ENCODE results near the gene SHD. TPM values are rescaled to one million over a fixed set of nuclear protein-coding genes. Genes with fewer than 3 reads are reported as not detected.
"Not testable (repeated sequence)": the region's sequence is repeated elsewhere in the genome, so short reads cannot be mapped to it uniquely, and the experiment has no call there.

Gene SHD
- total RNA-seq, 1 donor = 2.4 TPM

DNA sequence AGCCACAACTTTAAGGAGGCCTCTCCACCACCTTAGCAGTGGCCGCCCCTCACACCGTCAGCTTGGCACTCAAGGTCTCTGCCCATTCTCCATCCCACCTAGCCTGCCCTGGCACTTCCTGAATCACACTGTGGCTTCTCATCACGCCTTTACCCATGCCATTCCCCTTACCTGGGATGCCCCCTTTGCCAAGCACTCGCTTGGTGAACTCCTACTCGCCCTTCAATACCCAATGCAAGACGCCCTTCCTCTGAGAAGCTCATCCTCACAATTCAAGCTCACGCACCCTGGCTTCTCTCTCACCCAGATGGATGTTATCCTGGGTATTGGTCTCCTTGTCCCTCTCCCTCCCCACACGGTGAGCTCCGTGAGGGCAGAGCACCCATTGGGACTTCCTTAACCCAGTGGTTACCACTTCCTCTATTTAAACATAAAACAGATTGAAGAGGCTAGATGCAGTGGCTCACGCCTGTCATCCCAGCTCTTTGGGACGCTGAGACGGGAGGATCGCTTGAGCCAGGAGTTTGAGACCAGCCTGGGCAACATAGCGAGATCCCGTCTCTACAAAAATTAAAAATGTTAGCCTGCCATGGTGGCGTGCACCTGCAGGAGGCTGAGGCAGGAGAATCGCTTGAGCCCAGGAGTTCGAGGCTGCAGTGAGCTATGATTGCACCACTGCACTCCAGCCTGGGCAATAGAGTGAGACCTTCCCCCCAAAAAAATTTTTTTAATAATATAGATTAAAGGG, 12.6 kb upstream of the SHD start:
- no peak for DNase-seq (ENCODE audit: low read depth in 2 of 3, low spot score in 2 of 3)

DNA sequence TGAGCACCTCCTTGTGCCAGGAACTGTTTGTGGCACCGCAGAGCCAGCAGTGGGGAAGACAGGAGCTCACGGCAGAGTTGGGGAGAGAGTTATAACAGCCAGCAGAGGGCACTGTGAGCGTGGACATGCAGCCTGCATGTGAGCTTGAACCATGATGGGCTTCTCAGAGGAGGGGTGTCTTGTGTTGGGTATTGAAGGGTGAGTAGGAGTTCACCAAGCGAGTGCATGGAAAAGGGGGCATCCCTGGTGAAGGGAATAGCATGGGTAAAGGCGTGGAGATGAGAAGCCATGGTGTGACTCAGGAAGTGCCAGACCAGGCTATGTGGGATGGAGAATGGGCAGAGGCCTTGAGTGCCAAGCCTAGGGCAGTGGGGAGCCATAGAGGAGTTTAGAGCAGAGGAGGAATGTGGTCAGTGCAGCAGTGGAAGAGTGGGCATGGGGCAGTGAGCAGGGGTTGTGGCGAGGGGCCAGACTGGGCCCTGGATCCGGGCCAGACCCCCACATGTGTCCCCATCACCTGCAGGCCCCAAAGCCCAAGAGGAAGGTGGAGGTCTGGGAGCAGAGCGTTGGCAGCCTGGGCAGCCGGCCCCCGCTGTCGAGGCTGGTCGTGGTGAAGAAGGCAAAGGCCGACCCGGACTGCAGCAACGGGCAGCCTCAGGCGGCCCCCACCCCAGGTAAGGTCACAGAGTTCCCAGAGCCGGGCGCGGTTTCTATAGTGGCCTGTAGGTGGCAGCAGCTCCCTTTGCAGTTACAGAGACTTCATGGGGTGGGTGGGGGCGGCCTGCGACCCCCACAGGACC, 11.8 kb upstream of the SHD start:
- DNase-seq (ENCODE audit: low read depth in 2 of 3, low spot score in 2 of 3) = peak in 2 of 3 donors; percentile 53 to 61

DNA sequence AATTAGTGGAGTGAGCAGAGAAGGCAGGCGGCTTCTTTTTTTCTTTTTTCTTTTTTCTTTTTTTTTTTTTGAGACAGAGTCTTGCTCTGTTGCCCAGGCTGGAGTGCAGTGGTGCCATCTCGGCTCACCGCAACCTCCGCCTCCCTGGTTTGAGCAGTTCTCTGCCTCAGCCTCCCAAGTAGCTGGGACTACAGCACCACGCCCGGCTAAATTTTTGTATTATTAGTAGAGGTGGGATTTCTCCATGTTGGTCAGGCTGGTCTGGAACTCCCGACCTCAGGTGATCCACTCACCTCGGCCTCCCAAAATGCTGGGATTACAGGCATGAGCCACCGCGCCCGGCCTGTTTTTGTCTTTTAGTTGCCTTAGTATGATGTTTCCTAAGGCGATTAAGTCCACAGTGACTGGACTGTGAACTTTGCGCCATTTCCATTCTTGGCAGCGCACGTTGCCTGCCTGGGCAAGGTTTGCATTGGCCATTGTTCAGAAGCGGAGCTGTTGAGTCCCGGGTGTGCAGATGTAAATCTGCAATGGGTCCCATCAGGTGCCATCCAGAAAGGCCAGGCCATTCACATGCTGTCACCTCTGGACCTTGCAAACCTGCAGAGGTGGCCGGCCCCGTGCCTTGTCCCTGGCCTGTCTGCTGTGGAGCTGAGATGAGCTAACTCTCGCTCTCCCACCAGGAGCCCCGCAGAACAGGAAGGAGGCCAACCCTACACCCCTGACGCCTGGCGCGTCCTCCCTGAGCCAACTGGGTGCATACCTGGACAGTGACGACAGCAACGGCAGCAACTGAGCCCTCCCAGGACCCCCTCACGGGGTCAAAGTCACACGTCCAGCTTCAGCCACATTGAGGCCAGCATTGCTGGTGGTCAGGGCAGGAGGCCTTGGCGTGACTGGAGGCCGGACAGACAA, 10.9 kb upstream of the SHD start:
- DNase-seq (ENCODE audit: low read depth in 2 of 3, low spot score in 2 of 3) = no peak

GRCh38 chr19:4268816-4269430, 10.1 kb upstream of the SHD start:
- DNase-seq (ENCODE audit: low read depth in 2 of 3, low spot score in 2 of 3) = no peak

DNA sequence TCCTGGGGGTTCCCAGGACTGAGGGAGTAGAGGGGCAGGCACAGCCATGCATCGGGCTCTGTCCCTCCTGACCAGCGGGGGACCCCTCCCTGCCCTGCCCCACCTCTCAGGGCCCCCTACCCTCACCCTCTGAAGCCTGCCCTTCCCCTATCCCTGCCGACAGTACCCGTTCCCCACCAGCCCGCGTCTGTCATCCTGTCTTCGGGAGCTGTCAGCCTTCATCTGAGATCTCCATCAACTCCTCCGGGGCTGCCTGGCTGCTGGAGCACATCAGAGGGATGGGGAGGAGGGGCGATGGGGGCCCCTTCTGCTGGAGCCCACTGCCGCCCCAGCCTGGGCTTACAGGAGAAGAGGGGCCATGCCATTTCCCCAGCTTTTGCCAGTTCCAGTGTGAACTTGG, 6.2 kb upstream of the SHD start:
- DNase-seq (ENCODE audit: low read depth in 2 of 3, low spot score in 2 of 3) = no peak

DNA sequence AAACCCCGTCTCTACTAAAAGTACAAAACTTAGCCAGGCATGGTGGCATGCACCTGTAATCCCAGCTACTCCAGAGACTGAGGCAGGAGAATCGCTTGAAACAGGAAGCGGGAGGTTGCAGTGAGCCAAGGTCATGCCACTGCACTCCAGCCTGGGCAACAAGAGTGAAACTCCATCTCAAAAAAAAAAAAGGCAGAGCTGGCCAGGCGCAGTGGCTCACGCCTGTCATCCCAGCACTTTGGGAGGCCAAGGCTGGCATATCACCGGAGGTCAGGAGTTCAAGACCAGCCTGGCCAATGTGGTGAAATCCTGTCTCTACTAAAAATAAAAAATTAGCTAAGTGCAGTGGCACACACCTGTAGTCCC, 4.8 kb upstream of the SHD start:
- not testable (repeated sequence) for DNase-seq (ENCODE audit: low read depth in 2 of 3, low spot score in 2 of 3)

DNA sequence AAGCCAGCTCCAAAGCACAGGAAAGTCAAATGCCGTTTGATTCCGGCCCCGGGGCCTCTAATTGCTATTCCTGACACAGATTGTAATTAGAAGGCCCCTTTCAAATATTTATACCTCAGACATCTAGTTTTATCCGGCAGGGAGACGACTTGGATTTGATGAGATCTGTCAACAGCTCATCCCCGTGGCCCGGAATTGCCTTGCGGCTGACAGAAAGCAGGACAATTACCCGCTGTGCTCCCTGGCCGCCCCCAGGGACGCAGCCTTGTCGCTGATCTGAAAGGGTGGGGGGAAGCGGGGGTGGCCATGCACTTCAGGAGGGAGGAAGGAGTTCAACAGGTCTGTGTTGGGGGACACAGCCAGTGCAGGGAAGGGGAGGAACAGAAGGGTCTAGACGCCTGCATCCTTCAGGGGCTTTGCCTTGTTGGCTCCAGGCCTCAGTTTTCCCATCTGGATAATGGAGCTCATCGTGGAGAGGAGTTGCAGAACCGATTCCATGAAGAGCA, 1.8 kb upstream of the SHD start:
- no peak for DNase-seq (ENCODE audit: low read depth in 2 of 3, low spot score in 2 of 3)

GRCh38 chr19:4278010-4278409, 1.1 kb upstream of the SHD start:
- DNase-seq (ENCODE audit: low read depth in 2 of 3, low spot score in 2 of 3) = no peak

DNA sequence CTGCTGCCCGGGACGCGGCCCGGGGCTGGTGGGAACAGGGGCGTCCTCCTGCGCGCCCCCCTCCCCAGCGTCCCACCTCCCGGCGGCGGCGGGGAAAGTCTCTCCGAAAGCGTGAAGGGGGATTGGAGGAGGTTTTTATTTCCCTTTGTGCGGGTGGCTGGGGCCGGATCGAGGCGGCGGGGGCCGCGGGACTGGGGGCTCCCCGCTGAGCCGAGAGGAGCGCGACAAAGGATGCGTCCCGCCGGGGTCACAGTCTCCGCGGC, 132 bp downstream of the SHD start:
- no peak for DNase-seq (ENCODE audit: low read depth in 2 of 3, low spot score in 2 of 3)

DNA sequence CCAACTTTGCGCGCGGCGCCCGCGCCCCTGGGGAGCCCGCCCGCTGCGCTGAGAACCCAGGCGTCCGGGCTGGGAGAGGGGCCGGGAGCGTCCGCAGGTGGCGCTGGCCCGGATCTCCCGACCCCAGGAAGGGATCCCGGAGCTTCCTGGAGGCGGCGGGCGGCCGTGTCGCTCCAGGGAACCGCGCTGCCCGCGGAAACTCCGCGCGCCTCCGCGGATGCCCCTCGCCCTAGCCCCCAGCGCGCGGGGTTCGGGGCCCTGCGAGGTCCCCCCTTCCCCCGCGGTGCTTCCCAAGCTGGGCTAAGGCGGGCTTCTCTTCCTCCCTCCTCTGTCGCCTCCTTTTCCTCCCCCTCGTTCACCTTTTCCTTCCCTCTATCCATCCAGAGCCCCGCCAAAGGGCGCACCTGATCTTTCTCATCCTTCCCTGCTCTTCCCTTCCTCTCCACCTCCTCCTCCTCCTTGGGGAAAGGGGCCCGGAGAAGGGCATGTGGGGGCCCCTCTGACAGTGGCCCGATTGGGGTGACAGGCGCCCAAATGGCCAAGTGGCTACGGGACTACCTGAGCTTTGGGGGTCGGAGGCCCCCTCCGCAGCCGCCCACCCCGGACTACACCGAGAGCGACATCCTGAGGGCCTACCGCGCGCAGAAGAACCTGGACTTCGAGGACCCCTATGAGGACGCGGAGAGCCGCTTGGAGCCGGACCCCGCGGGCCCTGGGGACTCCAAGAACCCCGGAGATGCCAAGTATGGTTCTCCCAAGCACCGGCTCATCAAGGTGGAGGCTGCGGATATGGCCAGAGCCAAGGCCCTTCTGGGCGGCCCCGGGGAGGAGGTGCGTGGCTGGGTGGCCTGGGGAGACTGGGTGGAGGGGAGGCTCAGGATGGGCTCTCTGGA, 710 bp downstream of the SHD start:
- no peak for DNase-seq (ENCODE audit: low read depth in 2 of 3, low spot score in 2 of 3)

- no peak for DNase-seq (ENCODE audit: low read depth in 2 of 3, low spot score in 2 of 3)
These were observed 5.3 kb downstream of the SHD start for GRCh38 chr19:4284176-4284958.

GRCh38 chr19:4284974-4285373, 5.9 kb downstream of the SHD start:
- DNase-seq (ENCODE audit: low read depth in 2 of 3, low spot score in 2 of 3) = no peak

GRCh38 chr19:4286141-4286540, 7.1 kb downstream of the SHD start:
- not testable (repeated sequence) for DNase-seq (ENCODE audit: low read depth in 2 of 3, low spot score in 2 of 3)

- DNase-seq (ENCODE audit: low read depth in 2 of 3, low spot score in 2 of 3) = no peak
These were observed 9.2 kb downstream of the SHD start for GRCh38 chr19:4288091-4288777.

GRCh38 chr19:4291184-4291732, 12.2 kb downstream of the SHD start:
- no peak for DNase-seq (ENCODE audit: low read depth in 2 of 3, low spot score in 2 of 3)

DNA sequence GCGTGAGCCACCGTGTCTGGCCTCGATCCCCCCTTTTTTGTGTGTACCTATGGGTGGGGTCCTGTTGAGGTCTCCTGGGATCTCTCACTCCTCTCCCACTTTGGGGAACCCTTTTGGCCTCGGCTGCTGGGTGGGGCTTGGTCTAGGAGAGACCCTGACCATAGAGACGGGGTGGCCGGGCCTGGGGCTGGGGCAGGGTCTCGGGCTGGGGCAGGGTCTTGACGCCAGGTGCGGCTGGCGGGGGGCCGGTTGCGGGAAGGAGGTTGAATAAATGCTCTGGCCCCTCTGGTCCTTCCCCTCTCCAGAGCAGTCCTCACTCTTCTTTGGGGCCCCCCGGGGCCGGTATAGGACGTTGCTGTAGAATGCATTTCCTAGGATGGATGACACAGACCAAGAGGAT, 13.4 kb downstream of the SHD start:
- DNase-seq (ENCODE audit: low read depth in 2 of 3, low spot score in 2 of 3) = no peak

DNA sequence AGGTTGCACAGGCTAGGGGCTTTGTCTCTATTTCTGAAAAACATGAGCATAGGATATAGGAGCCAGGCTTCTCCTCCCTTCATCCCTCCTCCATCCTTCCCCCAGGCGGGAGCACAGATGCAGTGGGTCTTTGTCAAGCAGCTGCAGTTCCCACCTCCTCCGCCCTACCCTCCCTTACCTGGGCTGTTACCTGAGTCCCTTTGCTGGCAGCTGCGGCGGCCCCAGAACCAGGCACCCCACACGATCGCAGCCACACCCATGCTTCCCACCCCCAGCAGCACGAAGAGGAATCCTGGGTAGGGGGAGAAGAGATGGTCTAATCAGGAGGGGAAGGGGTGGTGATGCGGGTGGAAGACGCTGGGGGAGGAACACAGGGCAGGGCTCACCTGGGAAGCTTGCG, 15.3 kb downstream of the SHD start:
- DNase-seq (ENCODE audit: low read depth in 2 of 3, low spot score in 2 of 3) = no peak
